NCI-H69 (cell line): Measurements from ENCODE around the gene EIF4EBP3.
A peak's percentile ranks its signal among the peaks of the same experiment; 100 is the strongest.
"Not testable (repeated sequence)": the region's sequence is repeated elsewhere in the genome, so short reads cannot be mapped to it uniquely, and the experiment has no call there.

Source experiments
- DNase-seq: peaks from one replicate; lab custom pipeline; 2025; lab: John Stamatoyannopoulos, UW

EIF4EBP3 gene

GRCh38 chr5:140579188-140579747 is 31.8 kb downstream of the EIF4EBP3 start:
- DNase-seq, result not testable (repeated sequence)

- no peak for DNase-seq
Observed at GRCh38 chr5:140587495-140587894, 40.0 kb downstream of the EIF4EBP3 start.

- DNase-seq, result no peak
Observed at GRCh38 chr5:140588311-140589070, 41.0 kb downstream of the EIF4EBP3 start.

- DNase-seq, result no peak
Observed at GRCh38 chr5:140590861-140591260, 43.4 kb downstream of the EIF4EBP3 start.

GRCh38 chr5:140591747-140592372 is 44.4 kb downstream of the EIF4EBP3 start:
- no peak for DNase-seq

- peak; percentile 75 for DNase-seq
Observed at GRCh38 chr5:140593070-140593469, 45.6 kb downstream of the EIF4EBP3 start.

GRCh38 chr5:140594169-140594568 is 46.7 kb downstream of the EIF4EBP3 start:
- DNase-seq, result peak; percentile 13

GRCh38 chr5:140595538-140596300 is 48.3 kb downstream of the EIF4EBP3 start:
- DNase-seq, result peak; percentile 45

- peak; percentile 9 for DNase-seq
Observed at GRCh38 chr5:140596321-140596741, 48.9 kb downstream of the EIF4EBP3 start.

GRCh38 chr5:140598836-140599235 is 51.4 kb downstream of the EIF4EBP3 start:
- no peak for DNase-seq
